Psoas muscle (tissue), 8 donors: Measurements from ENCODE around the gene KLK3. TPM values are rescaled to one million over a fixed set of nuclear protein-coding genes. Genes with fewer than 3 reads are reported as not detected.

ENCODE experiments used
- ATAC-seq, 4 donors: fragments of 200-7000 bp; cut with Tn5 transposase; one replicate each; pipeline ENCODE4 v1.9.1; 2020; ENCODE audit warnings: moderate library complexity in 3 of 4, mild to moderate bottlenecking in 2 of 4
- DNase-seq, 2 donors: peaks; one replicate each; pipeline ENCODE4 v3.0.0-alpha.2; 2020
- H3K27ac ChIP-seq: fragments of 200-600 bp; one replicate; pipeline ENCODE4 v1.8.0; 2022
- H3K27me3 ChIP-seq, 3 donors: fragments of 200-600 bp in 1 of 3; one replicate each; pipeline versions ENCODE4 v1.6.1 to v1.8.0; 2013 to 2022; ENCODE audit warnings: low read length in 2 of 3, mild to moderate bottlenecking in 2 of 3, moderate library complexity in 1 of 3; ENCODE audit not compliant: insufficient read depth in 3 of 3
- H3K36me3 ChIP-seq, 2 donors: fragments of 200-600 bp in 1 of 2; one replicate each; pipeline versions ENCODE4 v1.6.1 to v1.8.0; 2013 to 2022; ENCODE audit warnings: low read depth in 1 of 2, mild to moderate bottlenecking in 1 of 2, moderate library complexity in 1 of 2; ENCODE audit not compliant: insufficient read depth in 1 of 2
- H3K4me1 ChIP-seq: fragments of 200-600 bp; one replicate; pipeline ENCODE4 v1.8.0; 2022
- H3K4me3 ChIP-seq: fragments of 200-600 bp; one replicate; pipeline ENCODE4 v1.8.0; 2022; ENCODE audit warnings: mild to moderate bottlenecking
- H3K9me3 ChIP-seq: fragments of 200-600 bp; one replicate; pipeline ENCODE4 v1.8.0; 2022
- CTCF ChIP-seq: fragments of 200-600 bp; IDR thresholded peaks from one replicate; pipeline ENCODE4 v1.8.0; 2022; ENCODE audit warnings: antibody characterized with exemption
- WGBS, 3 donors: extraction: QIAGEN DNeasy Blood & Tissue Kit; methylation state at CpG; one replicate each; pipeline versions ENCODE4 v1.1.6 to v1.1.7; 2013; 5-methylcytosine and 5-hydroxymethylcytosine counted together
- intact Hi-C, 2 donors: fragments of 100-400 bp; cut with DNase I; formaldehyde crosslinking; loops; one replicate each; pipeline versions ENCODE4 v1.11.0 to v1.14.2; 2022
- polyA plus RNA-seq, 3 donors: library from polyadenylated mRNA; stranded (reverse); fragments of 200-250 nt; gene quantifications; one replicate each; pipeline ENCODE4 v1.2.3, GENCODE V29; 2013
- total RNA-seq, 4 donors: library from RNA; stranded (reverse); fragmentation: NEBNext Ultra II Directional in 2 of 4; extraction: Animal tissue kit (Norgen Biotek cat#: 25700) in 2 of 4; gene quantifications; one replicate each; pipeline versions ENCODE4 v1.2.1 to v1.2.4, GENCODE V29; 2021 to 2023
- donor health status: healthy with polysubstance abuse.
- donor health status: DM: no; HTN: no; CAD: no; lungs with moderate emphysema.
- donor health status: Bipolar disorder and iron deficiency.
- donor health status: healthy.
- donor health status: DM: yes; HTN: yes; CAD: no.
- donor health status: DM: no; HTN: no; CAD: no.
- donor health status: DM: no; HTN: no; CAD: no.
- donor health status: DM: yes; HTN: yes; CAD: no.

Gene KLK3
- total and polyA plus RNA-seq, 7 donors = not detected

- Histone ChIP-seq H3K36me3 (no peaks in the 10 kb centered on the region), H3K27me3 (no peaks in the 10 kb centered on the region), H3K27ac (no peak overlapping the region), H3K4me1 (no peaks in the 10 kb centered on the region), H3K9me3 (no peaks in the 10 kb centered on the region), H3K4me3 (no peak overlapping the region)
- no peak for TF ChIP-seq CTCF
- ATAC-seq = no peak
- intact Hi-C loops = no loop called here
- 76 to 82% (median 78%) methylated on average over 3 of the region's 3 CpGs for WGBS, 3 donors
- DNase-seq = no peak
Measured at GRCh38 chr19:50897612-50898011, 42.9 kb downstream of the KLK3 start.

DNA sequence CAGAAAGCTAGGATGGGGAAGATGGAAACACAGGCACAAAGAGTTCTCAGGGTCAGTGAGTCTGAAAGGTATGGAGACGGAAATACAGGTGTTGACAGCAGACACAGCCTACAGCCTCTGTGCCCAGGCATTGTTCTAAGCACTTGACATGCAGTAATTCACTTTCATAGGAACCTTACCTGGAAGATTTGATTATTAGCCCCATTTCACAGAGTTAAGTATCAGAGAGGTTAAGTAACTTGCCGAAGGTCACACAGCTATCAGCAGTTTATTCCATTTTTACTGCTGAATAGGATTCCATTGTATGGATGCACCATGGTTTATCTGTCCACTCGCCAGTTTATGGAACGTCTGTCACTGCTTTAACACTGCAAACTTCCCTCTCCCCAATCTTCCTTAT is 43.3 kb downstream of the KLK3 start:
- no peaks in the 10 kb centered on the region for H3K9me3 ChIP-seq
- 72 to 83% (median 80%) methylated on average over 4 of the region's 4 CpGs for WGBS, 3 donors
- no peaks in the 10 kb centered on the region for H3K27me3 ChIP-seq

DNA sequence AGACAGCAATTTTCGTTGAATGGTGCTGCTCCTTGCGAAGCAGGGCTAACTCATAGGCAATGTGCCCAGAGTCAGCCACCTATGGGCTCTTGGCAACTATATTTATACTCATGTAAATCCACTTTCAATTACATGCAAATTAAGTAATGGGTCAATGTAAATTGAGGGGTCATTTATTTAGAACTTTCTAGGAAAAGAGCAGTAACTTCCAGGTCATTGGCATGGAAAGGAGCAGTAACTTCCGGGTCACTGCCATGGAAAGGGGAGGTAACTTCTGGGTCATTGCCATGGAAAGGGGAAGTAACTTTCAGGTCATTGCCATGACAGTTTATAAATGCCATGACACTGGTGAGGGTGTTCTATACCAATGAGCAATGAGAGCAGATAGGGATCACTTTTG is 44.9 kb downstream of the KLK3 start:
- Histone ChIP-seq H3K4me3 (no peak overlapping the region), H3K4me1 (no peaks in the 10 kb centered on the region), H3K9me3 (no peaks in the 10 kb centered on the region), H3K27ac (no peak overlapping the region), H3K36me3 (no peaks in the 10 kb centered on the region), H3K27me3 (no peaks in the 10 kb centered on the region)
- DNase-seq (no peak), ATAC-seq (no peak)
- intact Hi-C loops = no loop called here
- 68 to 76% (median 71%) methylated on average over 3 of the region's 3 CpGs for WGBS, 3 donors
- TF ChIP-seq CTCF = no peak

More for the DNA sequence above, 43.3 kb downstream of the KLK3 start:
- intact Hi-C loops = no loop called here
- no peak overlapping the region for H3K27ac ChIP-seq
- H3K36me3 ChIP-seq = no peaks in the 10 kb centered on the region
- TF ChIP-seq CTCF = no peak
- H3K4me1 ChIP-seq = no peaks in the 10 kb centered on the region
- DNase-seq = no peak
- ATAC-seq = no peak
- no peak overlapping the region for H3K4me3 ChIP-seq

DNA sequence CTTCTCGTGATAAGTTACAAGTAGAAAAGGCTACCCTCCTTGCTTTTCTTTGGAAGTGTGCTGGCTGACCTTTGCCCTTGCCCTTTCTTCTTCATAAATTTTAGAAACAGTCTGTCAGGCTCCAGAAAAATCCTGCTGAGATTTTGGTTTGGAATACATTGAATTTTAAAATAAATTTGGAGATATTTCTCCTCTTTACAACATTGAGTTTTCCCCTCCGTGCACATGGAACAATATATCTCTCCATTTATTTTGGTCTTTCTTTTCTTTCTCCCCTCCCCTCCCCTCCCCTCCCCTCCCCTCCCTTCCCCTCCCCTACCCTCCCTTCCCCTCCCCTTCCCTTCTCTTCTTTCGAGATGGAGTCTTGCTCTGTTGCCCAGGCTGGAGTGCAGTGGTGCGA is 47.9 kb downstream of the KLK3 start:
- Histone ChIP-seq H3K27ac (no peak overlapping the region), H3K36me3 (no peaks in the 10 kb centered on the region), H3K4me1 (no peaks in the 10 kb centered on the region), H3K9me3 (no peaks in the 10 kb centered on the region), H3K4me3 (no peak overlapping the region), H3K27me3 (peaks cover 0 to 17% (median 0%) of the 10 kb centered on the region in 3 donors)
- WGBS, 3 donors = 48 to 74% (median 60%) methylated on average over 2 to 3 of the region's 4 CpGs
- intact Hi-C loops = no loop called here
- no peak for DNase-seq
- no peak for TF ChIP-seq CTCF
- no peak for ATAC-seq

GRCh38 chr19:50906217-50906616 is 51.5 kb downstream of the KLK3 start:
- Histone ChIP-seq H3K4me3 (no peak overlapping the region), H3K9me3 (no peaks in the 10 kb centered on the region), H3K36me3 (no peaks in the 10 kb centered on the region), H3K27me3 (peaks cover 0 to 49% (median 16%) of the 10 kb centered on the region in 3 donors), H3K27ac (no peak overlapping the region), H3K4me1 (no peaks in the 10 kb centered on the region)
- TF ChIP-seq CTCF = no peak
- DNase-seq = no peak
- 18 to 26% (median 19%) methylated on average over 5 of the region's 5 CpGs for WGBS, 3 donors
- ATAC-seq = no peak
- intact Hi-C loops = no loop called here
